ENCODE data around the gene PDIA5. TPM values are rescaled to one million over a fixed set of nuclear protein-coding genes. Genes with fewer than 3 reads are reported as not detected.

The PDIA5 gene
- total and polyA plus RNA-seq, 2 of the 4 experiments (the other 2 are of a cell fraction), result 19.4 to 42.0 TPM

GRCh38 chr3:123046262-123047061 lies 20.4 kb upstream of the PDIA5 start:
- dilution Hi-C loops (cut with HindIII; ENCODE audit: low sequenced_read_pairs, unreplicated experiment), result no loop called here
- ChIA-PET CTCF (no interaction called here), POLR2A (ENCODE audit: unreplicated experiment) (no interaction called here)
- Histone ChIP-seq H3K27ac (ENCODE audit: insufficient read depth, low read length) (no peak overlapping the region), H3K36me3 (ENCODE audit: control insufficient read depth, insufficient read depth, low read length) (no peaks in the 10 kb centered on the region), H4K8ac (ENCODE audit: low read depth in 2 of 2, low read length in 2 of 2) (no peak overlapping the region), H2AK5ac (ENCODE audit: low read depth, low read length) (no peak overlapping the region), H2AFZ (replicated peaks; ENCODE audit: low read length, poor library complexity) (no peak overlapping the region), H2BK5ac (ENCODE audit: low read depth, low read length, poor library complexity, severe bottlenecking) (no peak overlapping the region), H3K18ac (ENCODE audit: low read depth, low read length) (no peak overlapping the region), H3K4ac (ENCODE audit: low read depth, low read length) (no peak overlapping the region), H3K4me1 (ENCODE audit: control insufficient read depth, insufficient read depth, low read length) (no peaks in the 10 kb centered on the region), H2BK20ac (ENCODE audit: low read depth, low read length) (no peak overlapping the region), H2BK15ac (ENCODE audit: low read depth, low read length) (no peak overlapping the region), H3K4me3 (ENCODE audit: insufficient read depth, low read depth, low read length) (no peak overlapping the region), H2BK120ac (ENCODE audit: low read depth, low read length) (no peak overlapping the region), H3K4me2 (ENCODE audit: low read depth, low read length) (no peak overlapping the region), H4K5ac (ENCODE audit: low read depth, low read length) (no peak overlapping the region), H3K14ac (replicated peaks; ENCODE audit: low read depth, low read length) (no peak overlapping the region), H3K27me3 (ENCODE audit: control insufficient read depth, insufficient read depth, low read length) (peaks cover 52% of the 10 kb centered on the region), H3K9ac (ENCODE audit: low read depth, low read length) (no peak overlapping the region), H3K9me1 (ENCODE audit: insufficient read depth, low read length) (no peaks in the 10 kb centered on the region), H3K23ac (ENCODE audit: low read depth, low read length) (no peak overlapping the region), H4K91ac (ENCODE audit: insufficient read depth, low read depth, low read length) (no peak overlapping the region), H3K9me3 (ENCODE audit: control insufficient read depth, insufficient read depth, low read length) (no peaks in the 10 kb centered on the region), H4K20me1 (ENCODE audit: insufficient read depth, low read length) (no peaks in the 10 kb centered on the region), H3K79me1 (ENCODE audit: low read depth in 1 of 2, low read length in 2 of 2) (no peaks in the 10 kb centered on the region), H3K56ac (ENCODE audit: extremely low read depth, insufficient read depth, low read length) (no peak overlapping the region), H2AK9ac (replicated peaks; ENCODE audit: low read depth, low read length, poor library complexity) (no peak overlapping the region)
- BruUV-seq (replicated peaks), result no TSS peak
- TF ChIP-seq MAFK (IDR thresholded peaks at IDR 0.05; ENCODE audit: low read depth, low read length) (no peak), RCOR1 (IDR thresholded peaks at IDR 0.05; ENCODE audit: insufficient replicate concordance, low read length) (no peak), BHLHE40 (IDR thresholded peaks at IDR 0.05; ENCODE audit: low read depth, low read length) (no peak), RFX5 (IDR thresholded peaks at IDR 0.05; ENCODE audit: low read depth, low read length) (no peak), CEBPB (IDR thresholded peaks at IDR 0.05; ENCODE audit: low read depth, low read length) (no peak), MAZ (IDR thresholded peaks at IDR 0.05; ENCODE audit: borderline replicate concordance, low read depth, low read length) (no peak), POLR2A (IDR thresholded peaks at IDR 0.05; ENCODE audit: low read depth, low read length) (no peak), NFE2L2 (IDR thresholded peaks at IDR 0.05; ENCODE audit: low read depth, low read length) (no peak), FOS (IDR thresholded peaks at IDR 0.05; ENCODE audit: low read depth, low read length) (no peak), CHD1 (IDR thresholded peaks at IDR 0.05; ENCODE audit: low read depth, low read length) (no peak)
- TF ChIP-seq, protein P1, sequence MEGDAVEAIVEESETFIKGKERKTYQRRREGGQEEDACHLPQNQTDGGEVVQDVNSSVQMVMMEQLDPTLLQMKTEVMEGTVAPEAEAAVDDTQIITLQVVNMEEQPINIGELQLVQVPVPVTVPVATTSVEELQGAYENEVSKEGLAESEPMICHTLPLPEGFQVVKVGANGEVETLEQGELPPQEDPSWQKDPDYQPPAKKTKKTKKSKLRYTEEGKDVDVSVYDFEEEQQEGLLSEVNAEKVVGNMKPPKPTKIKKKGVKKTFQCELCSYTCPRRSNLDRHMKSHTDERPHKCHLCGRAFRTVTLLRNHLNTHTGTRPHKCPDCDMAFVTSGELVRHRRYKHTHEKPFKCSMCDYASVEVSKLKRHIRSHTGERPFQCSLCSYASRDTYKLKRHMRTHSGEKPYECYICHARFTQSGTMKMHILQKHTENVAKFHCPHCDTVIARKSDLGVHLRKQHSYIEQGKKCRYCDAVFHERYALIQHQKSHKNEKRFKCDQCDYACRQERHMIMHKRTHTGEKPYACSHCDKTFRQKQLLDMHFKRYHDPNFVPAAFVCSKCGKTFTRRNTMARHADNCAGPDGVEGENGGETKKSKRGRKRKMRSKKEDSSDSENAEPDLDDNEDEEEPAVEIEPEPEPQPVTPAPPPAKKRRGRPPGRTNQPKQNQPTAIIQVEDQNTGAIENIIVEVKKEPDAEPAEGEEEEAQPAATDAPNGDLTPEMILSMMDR (conservative IDR thresholded peaks at IDR 0.05; ENCODE audit: low read depth, low read length), result no peak
- TF ChIP-seq, protein P2, sequence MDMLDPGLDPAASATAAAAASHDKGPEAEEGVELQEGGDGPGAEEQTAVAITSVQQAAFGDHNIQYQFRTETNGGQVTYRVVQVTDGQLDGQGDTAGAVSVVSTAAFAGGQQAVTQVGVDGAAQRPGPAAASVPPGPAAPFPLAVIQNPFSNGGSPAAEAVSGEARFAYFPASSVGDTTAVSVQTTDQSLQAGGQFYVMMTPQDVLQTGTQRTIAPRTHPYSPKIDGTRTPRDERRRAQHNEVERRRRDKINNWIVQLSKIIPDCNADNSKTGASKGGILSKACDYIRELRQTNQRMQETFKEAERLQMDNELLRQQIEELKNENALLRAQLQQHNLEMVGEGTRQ (IDR thresholded peaks at IDR 0.05; ENCODE audit: low read depth, low read length), result no peak
- 42% methylated on average over 2 of the region's 10 CpGs; no CpG with 5 or more reads in 1 of the 2 experiments for WGBS, 2 experiments (ENCODE audit: extremely low coverage in 2 of 2, insufficient read length in 1 of 2)
- DNase-seq (no peak), ATAC-seq (ENCODE audit: low read depth) (no peak)
- in situ Hi-C loops (cut with MboI; ENCODE audit: low sequenced_read_pairs), result no loop called here
- intact Hi-C loops (cut with micrococcal nuclease), result no loop called here
